ENCODE measurements around the gene DMRTA1. TPM values are rescaled to one million over a fixed set of nuclear protein-coding genes. Genes with fewer than 3 reads are reported as not detected.
"Not testable (repeated sequence)": the region's sequence is repeated elsewhere in the genome, so short reads cannot be mapped to it uniquely, and the experiment has no call there.

DMRTA1 gene
- polyA plus RNA-seq, 3 donors from 2014 or later, result not detected

DNA sequence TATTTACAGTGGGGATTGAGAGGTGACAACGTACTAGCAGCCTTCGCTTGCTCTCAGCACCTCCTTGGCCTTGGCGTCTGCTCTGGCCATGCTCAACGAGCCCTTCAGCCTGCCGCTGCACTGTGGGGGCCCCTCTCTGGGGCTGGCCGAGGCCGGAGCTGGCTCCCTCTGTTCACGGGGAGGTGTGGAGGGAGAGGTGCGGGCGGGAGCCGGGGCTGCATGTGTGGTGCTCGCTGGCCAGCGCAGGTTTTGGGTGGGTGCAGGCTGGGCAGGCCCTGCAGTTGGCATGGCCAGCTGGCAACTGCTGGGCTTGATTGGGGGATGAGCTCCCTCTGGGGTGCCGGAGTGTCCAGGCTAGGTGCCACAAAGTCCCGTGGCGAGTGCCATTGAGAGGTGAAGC, 5.8 kb upstream of the DMRTA1 start:
- Mint-ChIP-seq H3K27ac (no peak overlapping the region), H3K4me1 (no peaks in the 10 kb centered on the region), H3K4me3 (no peak overlapping the region), H3K36me3 (no peaks in the 10 kb centered on the region), H3K9me3 (peaks cover 2 to 21% (median 3%) of the 10 kb centered on the region in 6 donors), H3K27me3 (ENCODE audit: low read depth in 3 of 3) (peaks cover 0 to 6% (median 6%) of the 10 kb centered on the region in 3 donors)
- DNase-seq, result no peak

- no peaks in the 10 kb centered on the region for H3K36me3 Mint-ChIP-seq
- H3K9me3 Mint-ChIP-seq, result peaks cover 0 to 11% (median 4%) of the 10 kb centered on the region in 6 donors
- peaks cover 3 to 15% (median 8%) of the 10 kb centered on the region in 3 donors for H3K27me3 Mint-ChIP-seq (ENCODE audit: low read depth in 3 of 3)
- no peaks in the 10 kb centered on the region for H3K4me1 Mint-ChIP-seq
- DNase-seq, result no peak
- H3K27ac Mint-ChIP-seq, result no peak overlapping the region
- H3K4me3 Mint-ChIP-seq, result no peak overlapping the region
Observed at GRCh38 chr9:22446950-22447617, 460 bp downstream of the DMRTA1 start.

GRCh38 chr9:22447618-22448305, 1.1 kb downstream of the DMRTA1 start:
- Mint-ChIP-seq H3K4me3 (no peak overlapping the region), H3K27ac (no peak overlapping the region), H3K36me3 (no peaks in the 10 kb centered on the region), H3K27me3 (ENCODE audit: low read depth in 3 of 3) (peaks cover 3 to 18% (median 8%) of the 10 kb centered on the region in 3 donors), H3K4me1 (no peaks in the 10 kb centered on the region), H3K9me3 (peaks cover 0 to 11% (median 4%) of the 10 kb centered on the region in 6 donors)
- no peak for DNase-seq

- Mint-ChIP-seq H3K36me3 (no peaks in the 10 kb centered on the region), H3K9me3 (peaks cover 0 to 11% (median 2%) of the 10 kb centered on the region in 6 donors), H3K4me1 (no peaks in the 10 kb centered on the region), H3K4me3 (no peak overlapping the region), H3K27me3 (ENCODE audit: low read depth in 3 of 3) (peaks cover 3 to 18% (median 7%) of the 10 kb centered on the region in 3 donors), H3K27ac (no peak overlapping the region)
- DNase-seq, result no peak
Observed at GRCh38 chr9:22449719-22450118, 3.1 kb downstream of the DMRTA1 start.

GRCh38 chr9:22452415-22453010, 5.9 kb downstream of the DMRTA1 start:
- no peak overlapping the region for H3K4me3 Mint-ChIP-seq
- H3K36me3 Mint-ChIP-seq, result no peaks in the 10 kb centered on the region
- no peaks in the 10 kb centered on the region for H3K4me1 Mint-ChIP-seq
- H3K27me3 Mint-ChIP-seq (ENCODE audit: low read depth in 3 of 3), result peaks cover 0 to 7% (median 6%) of the 10 kb centered on the region in 3 donors
- peak in 1 of 3 donors; percentile 5 for DNase-seq
- H3K9me3 Mint-ChIP-seq, result peaks cover 0 to under 1% (median 0%) of the 10 kb centered on the region in 6 donors
- H3K27ac Mint-ChIP-seq, result no peak overlapping the region

DNA sequence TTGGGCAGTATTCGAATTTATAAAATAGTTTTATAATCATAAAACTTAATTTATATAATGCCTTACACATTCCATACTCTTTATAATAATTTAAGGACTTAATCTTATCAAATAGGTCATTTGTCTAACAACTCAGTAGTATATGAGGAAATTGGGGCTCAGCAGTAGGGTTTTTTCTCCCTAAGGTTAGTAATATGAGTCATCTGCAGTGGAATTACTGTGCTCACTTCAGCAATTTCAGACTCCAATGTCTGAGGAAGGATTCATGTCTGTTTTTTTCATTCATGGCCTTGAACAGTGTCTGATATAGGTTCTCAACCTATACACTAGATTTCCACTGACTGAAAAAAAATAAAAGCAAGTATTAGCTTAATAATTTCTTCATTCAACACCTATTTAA, 7.4 kb downstream of the DMRTA1 start:
- peaks cover 0 to 6% (median 0%) of the 10 kb centered on the region in 6 donors for H3K9me3 Mint-ChIP-seq
- H3K27me3 Mint-ChIP-seq (ENCODE audit: low read depth in 3 of 3), result peaks cover 0 to 3% (median 1%) of the 10 kb centered on the region in 3 donors
- H3K27ac Mint-ChIP-seq, result no peak overlapping the region
- no peaks in the 10 kb centered on the region for H3K36me3 Mint-ChIP-seq
- H3K4me3 Mint-ChIP-seq, result no peak overlapping the region
- no peaks in the 10 kb centered on the region for H3K4me1 Mint-ChIP-seq
- DNase-seq, result no peak

DNA sequence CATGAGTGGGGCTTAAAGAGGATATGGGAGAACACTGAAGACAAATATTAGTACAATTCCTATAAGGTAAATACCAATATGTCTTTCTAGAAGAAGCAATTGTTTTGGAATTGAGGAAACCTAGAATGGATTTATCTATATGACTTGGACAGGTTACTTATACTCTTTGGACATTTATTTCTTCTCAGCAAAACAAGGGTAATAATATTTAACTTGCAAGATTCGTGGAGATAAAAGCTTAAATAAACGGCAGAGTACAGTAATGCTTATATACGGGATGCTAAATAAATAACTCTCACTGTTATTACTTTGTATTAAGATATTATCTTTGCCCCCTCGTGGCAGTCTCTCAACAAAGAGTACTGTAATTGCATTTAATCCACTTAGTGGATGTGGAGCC, 8.6 kb downstream of the DMRTA1 start:
- DNase-seq, result no peak
- Mint-ChIP-seq H3K27me3 (ENCODE audit: low read depth in 3 of 3) (peaks cover 0 to 3% (median 1%) of the 10 kb centered on the region in 3 donors), H3K4me1 (no peaks in the 10 kb centered on the region), H3K27ac (no peak overlapping the region), H3K36me3 (no peaks in the 10 kb centered on the region), H3K4me3 (no peak overlapping the region), H3K9me3 (peaks cover 0 to 9% (median 0%) of the 10 kb centered on the region in 6 donors)

DNA sequence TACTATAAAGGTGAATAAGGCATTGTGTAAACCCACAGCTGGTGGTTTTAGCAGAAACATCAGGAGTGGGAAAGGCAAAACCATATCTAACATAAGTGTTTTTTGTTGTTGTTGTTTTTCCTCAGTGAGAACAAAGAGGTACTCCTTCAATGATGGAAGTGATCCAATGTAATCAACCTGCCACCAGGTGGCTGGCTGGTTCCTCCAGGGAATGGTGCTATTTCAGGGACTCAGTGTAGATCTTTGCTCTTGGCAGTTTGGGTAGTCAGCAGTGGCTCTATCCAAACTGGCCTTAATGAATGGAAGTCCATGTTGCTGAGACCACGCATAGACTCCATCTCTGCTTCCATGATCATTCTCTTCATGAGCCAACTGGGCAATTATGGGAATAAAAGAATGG, 10.8 kb downstream of the DMRTA1 start:
- Mint-ChIP-seq H3K27me3 (ENCODE audit: low read depth in 3 of 3) (peaks cover 0 to 3% (median 1%) of the 10 kb centered on the region in 3 donors), H3K27ac (no peak overlapping the region), H3K4me3 (no peak overlapping the region), H3K9me3 (peaks cover 0 to 15% (median 0%) of the 10 kb centered on the region in 6 donors), H3K4me1 (no peaks in the 10 kb centered on the region), H3K36me3 (no peaks in the 10 kb centered on the region)
- DNase-seq, result no peak

DNA sequence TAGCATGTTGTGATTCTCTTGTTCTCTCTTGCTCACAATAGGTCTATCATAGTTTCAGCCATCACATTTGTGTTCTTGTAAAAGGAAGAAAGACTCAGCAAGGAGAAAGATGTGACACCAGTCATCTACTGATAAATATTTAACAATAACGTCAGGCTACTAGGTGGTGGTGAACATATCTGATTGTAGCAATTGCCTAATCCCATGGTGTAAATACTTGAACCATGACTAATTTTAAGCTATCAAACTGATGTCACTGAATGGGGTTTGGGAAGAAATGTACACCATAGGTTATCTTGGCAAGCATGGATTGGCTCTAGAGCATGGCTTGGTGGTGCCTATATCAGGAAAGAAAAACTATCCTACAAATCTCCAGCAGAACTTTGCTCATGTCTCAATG, 16.6 kb downstream of the DMRTA1 start:
- Mint-ChIP-seq H3K27me3 (ENCODE audit: low read depth in 3 of 3) (peaks cover 0 to 2% (median 0%) of the 10 kb centered on the region in 3 donors), H3K36me3 (no peaks in the 10 kb centered on the region), H3K27ac (no peak overlapping the region), H3K9me3 (peaks cover 0 to 9% (median 0%) of the 10 kb centered on the region in 6 donors), H3K4me1 (no peaks in the 10 kb centered on the region), H3K4me3 (no peak overlapping the region)
- no peak for DNase-seq

- peaks cover 0 to 3% (median 0%) of the 10 kb centered on the region in 6 donors for H3K9me3 Mint-ChIP-seq
Observed at GRCh38 chr9:22469928-22470544, 23.4 kb downstream of the DMRTA1 start.

DNA sequence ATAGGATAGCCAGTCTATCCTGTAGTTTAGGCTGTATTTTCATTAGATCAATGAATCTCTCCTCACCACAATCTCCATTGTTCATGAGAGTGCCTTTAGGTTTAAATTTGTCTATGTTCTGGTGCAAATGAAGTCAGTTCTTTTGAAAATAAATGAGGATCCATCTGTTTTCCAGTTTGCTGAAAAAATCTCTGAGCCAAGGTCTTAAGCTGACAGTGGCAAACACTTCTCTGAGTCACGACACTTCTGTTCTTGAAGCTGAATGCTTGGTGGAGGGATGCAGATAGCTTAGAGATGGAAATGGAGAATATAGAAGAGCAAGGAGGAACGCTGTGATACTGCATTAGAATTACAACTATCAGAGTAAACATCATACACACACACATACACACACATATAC, 34.9 kb downstream of the DMRTA1 start:
- peaks cover 0 to 3% (median 0%) of the 10 kb centered on the region in 3 donors for H3K27me3 Mint-ChIP-seq (ENCODE audit: low read depth in 3 of 3)
- no peak overlapping the region for H3K4me3 Mint-ChIP-seq
- H3K36me3 Mint-ChIP-seq, result no peaks in the 10 kb centered on the region
- H3K27ac Mint-ChIP-seq, result no peak overlapping the region
- peaks cover 5 to 17% (median 13%) of the 10 kb centered on the region in 6 donors for H3K9me3 Mint-ChIP-seq
- H3K4me1 Mint-ChIP-seq, result no peaks in the 10 kb centered on the region
- no peak for DNase-seq

More at GRCh38 chr9:22469928-22470544, 23.4 kb downstream of the DMRTA1 start:
- Mint-ChIP-seq H3K36me3 (no peaks in the 10 kb centered on the region), H3K27ac (no peak overlapping the region), H3K27me3 (ENCODE audit: low read depth in 3 of 3) (no peaks in the 10 kb centered on the region), H3K4me3 (no peak overlapping the region), H3K4me1 (no peaks in the 10 kb centered on the region)
- no peak for DNase-seq

DNA sequence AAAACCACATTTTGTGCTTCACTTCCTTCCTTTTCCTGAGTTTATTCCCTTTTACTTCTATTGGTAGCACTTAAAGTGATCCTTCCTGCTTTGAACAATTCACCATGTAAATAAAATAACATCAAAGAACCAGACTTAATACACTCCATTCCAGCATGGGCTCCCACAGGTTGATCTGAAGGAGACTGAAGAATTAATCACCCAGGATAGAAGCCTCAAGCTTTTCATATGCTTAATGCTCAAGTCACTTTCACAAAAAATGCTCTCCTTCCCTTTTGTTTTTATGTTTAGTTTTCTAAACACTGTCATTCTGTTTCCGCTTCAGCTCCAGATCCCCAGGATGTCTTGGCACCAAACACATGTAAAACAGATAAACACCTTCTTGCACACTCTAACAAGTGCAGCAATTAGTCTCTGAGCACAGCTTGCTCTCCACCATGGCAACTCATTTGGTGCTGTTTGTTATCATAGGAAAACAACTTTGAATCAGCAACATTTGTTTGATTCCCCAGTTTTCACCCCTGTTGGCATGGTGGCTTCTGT, 37.0 kb downstream of the DMRTA1 start:
- Mint-ChIP-seq H3K27ac (no peak overlapping the region), H3K27me3 (ENCODE audit: low read depth in 3 of 3) (peaks cover 1 to 3% (median 2%) of the 10 kb centered on the region in 3 donors), H3K36me3 (no peaks in the 10 kb centered on the region), H3K4me1 (no peaks in the 10 kb centered on the region), H3K4me3 (no peak overlapping the region), H3K9me3 (peaks cover 5 to 20% (median 15%) of the 10 kb centered on the region in 6 donors)
- no peak for DNase-seq

GRCh38 chr9:22496197-22496596, 49.6 kb downstream of the DMRTA1 start:
- H3K9me3 Mint-ChIP-seq, result peaks cover 2 to 27% (median 8%) of the 10 kb centered on the region in 6 donors
- H3K27ac Mint-ChIP-seq; H3K4me1 Mint-ChIP-seq; H3K36me3 Mint-ChIP-seq; H3K27me3 Mint-ChIP-seq (ENCODE audit: low read depth in 3 of 3); H3K4me3 Mint-ChIP-seq; DNase-seq: not testable (repeated sequence)

Data from immature natural killer cell (primary cell).